ENCODE measurements around the gene UTP4.

Gene UTP4

DNA sequence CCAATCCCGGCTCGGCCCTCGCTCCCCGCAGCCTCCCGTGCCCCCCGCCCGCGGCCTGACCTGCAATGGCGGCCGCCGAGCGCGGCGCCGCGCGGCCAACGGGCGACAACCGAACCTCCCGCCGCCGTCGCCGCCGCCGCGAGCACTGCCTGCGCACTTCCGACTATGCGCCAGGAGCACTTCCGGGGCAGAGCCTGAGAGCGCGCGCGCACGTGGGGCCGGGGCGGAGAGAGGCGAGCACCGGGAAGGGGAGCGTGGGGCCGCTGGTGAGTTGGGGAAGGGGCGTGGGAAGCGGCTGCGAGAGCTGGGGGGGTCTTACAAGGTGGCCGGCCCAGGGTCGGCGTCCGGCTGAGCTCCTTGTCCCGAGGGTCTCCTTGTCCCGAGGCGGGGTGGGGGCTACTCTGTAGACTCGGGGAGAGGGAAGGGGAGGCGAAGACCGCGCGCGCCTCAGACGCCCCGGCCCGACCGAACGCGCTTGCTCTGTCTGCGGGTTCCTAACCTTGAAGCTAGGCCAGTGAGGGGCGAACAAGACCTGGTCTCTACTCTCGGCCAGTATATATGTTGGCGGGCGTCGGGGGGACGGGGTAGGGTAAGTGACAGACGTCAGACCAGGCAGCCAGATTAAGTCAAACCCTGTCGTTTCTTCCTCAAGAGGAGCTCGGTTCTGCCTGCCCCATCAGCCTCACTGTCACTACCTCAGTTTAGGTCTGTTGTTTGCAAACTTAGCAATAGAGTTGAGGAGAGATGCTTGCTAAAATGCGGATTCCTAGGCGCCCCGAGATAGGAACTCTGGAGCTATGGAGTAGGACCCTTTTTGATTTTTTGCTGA lies at the start of gene UTP4, which contains the start of gene CHTF8:
TSS of gene UTP4 (plus strand) at position 226 of the 829 bp plus-strand sequence. CDS start 811 bp downstream, outside the sequence.
TSS of gene CHTF8 (minus strand) at position 165 of the 829 bp plus-strand sequence. CDS start 11,130 bp downstream, outside the sequence.
- peak; percentile 35 for DNase-seq

DNA sequence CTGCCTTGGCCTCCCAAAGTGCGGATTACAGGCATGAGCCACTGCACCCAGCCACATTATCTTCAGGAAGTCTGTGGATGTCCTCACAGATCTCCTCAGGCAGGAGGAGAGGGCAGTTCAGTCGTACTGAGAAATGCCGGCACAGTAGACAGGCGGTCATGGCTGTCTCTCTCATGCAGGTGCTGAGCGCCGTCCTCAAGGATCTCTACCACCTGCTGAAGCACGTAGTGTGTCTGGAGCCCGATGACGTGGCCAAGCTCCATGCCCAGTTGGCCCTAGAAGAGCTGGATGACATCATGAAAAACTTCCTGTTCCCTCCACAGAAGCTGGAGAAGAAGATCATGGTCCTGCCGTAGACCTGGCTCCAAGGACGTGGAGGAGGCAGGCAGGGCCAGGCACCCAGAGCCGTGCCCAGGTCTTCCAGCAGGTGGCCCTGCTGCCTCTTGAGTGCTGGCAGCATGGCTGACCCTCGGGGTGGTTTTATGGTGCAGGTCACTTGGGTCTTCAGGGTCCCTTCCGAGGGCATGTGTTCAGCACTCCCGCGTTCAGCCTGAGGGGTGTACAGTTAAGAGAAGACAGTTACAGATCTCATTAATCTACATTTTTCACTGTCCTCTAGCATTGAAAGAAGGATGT lies 49.0 kb upstream of the UTP4 start:
- DNase-seq = no peak

DNA sequence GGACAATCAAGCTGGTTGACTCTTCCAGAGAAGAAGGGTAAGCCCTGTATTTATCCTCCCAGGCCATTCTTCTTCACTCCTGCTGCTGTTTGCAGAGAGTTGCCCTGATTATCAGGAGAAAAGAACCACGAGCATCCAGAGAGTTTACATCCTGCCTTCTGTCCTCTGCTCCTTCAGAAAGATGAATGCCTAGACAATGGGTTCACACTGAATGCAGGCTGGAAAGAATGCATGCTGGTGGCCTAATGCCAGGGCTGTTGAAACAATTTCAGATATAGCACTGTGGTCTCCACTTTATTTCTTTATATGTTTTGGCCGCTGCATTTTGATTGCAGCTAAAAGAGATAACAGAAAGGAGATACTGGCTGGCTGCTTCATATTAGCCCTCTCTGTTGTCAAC lies 48.2 kb upstream of the UTP4 start:
- no peak for DNase-seq

DNA sequence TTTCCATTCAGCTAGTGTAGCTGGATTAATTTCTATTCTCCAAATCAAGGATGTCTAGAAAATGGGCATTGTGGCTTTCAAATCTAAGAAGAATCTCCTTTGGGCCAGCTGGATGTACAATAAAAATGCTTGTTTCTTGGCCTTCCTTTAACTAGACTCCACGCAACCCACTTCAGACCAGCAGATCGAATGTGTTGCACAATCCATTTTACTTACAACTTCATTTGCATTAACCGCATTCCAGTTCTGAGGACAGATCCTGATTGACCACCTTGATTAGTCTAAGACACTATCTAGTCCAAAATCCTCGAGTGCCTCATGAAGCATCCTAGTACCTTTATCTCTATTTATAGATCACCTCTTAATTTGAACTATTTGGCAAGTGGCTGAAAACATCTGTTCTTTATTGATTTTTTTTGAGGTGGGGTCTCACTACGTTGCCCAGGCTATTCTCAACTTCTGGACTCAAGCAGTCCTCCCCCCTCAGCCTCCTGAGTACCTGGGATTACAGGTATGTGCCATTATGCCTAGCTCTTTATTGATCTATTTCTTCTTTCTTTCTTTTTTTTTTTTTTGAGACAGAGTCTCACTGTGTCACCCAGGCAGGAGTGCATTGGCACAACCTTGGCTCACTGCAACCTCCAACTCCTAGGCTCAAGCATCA lies 47.3 kb upstream of the UTP4 start:
- DNase-seq = no peak

DNA sequence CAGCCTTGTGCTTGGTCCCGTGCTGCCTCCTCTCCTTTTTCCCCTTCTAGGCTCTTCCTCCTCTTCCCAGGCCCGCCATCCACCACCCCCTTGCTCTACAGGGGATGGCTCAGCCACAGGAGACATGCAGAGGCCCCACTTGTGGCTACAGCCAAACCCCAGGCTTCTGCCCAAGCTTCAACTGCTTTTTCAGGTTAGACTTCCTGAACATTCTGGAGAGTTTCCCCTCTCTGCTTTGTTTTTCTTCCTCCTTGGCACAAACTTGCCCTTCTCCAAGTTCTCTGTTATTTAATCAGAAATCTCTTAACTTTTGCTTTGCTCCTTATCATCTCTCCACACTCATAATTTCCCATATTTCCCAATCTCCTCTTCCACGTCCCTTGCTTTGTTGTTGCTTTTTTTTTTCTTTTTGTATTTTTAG lies 45.3 kb upstream of the UTP4 start:
- no peak for DNase-seq

DNA sequence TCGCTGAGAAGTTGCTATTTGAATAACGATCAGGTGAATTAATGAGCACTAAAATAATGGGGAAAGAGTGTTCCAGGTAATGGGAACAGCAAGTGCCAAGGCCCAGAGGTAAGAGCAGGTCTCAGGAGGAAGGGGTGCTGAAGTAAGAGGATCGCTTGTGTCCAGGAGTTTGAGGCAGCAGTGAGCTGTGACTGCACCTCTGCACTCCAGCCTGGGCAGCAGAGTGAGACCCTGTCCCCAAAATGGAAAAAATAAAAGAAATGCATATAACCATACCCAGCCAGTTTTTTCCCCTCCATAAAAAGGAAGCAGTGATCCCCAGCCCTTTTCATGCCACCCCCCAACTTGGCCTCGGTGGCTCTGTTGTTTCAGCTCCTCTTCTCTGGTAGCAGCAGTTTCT lies 43.8 kb upstream of the UTP4 start:
- no peak for DNase-seq

DNA sequence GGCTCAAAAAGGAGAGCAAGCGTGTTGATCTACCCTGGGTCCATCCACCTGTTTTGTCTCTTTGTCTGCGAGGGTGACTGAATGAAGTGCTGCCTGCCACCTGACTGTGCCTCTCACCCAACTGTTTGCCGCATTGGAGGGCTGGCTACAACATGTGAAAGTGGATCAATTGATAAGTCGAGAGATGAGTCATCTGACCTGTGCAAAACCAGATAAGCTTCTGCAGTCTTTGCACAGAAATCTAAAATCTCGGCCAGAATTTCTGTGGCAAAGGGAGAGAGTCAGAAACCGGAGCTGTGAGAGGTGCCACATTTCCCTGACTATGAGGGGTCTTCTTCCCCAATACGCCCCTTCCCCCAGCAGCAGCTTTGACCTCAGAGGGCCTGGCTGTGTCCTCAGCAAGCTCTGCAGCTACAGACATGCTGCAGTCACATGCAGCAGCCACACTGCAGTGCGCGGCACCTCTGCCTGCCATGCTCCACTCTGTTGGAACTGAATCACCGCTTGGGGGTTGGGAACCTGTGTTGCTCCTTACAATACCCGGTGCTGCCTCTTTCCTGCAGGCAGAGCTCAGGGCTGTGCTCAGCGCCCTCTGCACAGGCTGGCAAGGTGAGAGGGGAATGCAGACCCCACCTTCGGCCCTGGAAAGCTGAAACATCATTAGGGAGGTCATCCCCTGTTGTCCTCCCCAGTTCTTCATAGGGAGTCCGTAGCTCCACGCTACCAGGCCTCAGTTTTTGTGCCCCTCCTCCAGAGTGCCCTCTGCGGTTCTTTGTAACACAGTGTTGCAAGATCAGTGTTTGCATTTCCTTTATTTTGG lies 43.1 kb upstream of the UTP4 start:
- DNase-seq = peak; percentile 61

DNA sequence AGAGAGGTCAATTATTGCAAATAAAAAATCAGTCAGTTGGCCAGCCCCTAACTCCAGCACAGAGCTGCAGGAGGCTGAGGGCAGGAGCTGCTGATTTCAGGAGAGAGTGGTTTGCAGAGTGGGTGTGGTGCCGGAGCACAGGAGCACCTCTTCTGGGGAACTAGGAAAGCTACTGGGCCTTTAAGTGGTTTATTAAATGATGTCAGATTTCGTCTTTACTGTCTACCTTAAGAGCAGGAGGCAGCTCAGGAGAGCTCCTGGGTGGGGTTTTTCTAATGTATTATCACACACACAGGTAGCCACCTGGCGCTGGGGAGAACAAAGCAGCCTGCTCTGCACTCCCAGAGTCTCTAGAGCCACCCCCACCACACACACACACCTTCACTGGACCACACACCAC lies 38.5 kb upstream of the UTP4 start:
- no peak for DNase-seq

DNA sequence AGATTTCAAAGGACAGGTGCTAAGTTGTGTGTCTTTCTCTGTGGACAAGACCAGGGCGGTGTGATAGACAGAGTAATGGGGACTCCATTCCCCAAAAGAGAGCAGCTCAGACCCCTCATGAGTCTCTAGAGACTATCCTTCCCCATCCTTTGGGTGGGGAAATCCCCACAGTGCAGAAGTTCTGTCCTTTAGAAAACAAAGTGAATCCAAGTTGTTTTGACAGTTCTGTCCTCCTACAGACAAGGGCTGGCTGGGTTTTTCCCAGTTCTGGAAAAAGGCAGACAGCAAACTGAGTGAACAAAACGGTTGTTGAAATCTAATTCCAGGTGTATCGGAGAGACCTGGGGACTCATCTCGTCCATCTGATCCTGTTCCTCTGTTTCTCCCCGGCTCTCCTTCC lies 37.9 kb upstream of the UTP4 start:
- DNase-seq = no peak

DNA sequence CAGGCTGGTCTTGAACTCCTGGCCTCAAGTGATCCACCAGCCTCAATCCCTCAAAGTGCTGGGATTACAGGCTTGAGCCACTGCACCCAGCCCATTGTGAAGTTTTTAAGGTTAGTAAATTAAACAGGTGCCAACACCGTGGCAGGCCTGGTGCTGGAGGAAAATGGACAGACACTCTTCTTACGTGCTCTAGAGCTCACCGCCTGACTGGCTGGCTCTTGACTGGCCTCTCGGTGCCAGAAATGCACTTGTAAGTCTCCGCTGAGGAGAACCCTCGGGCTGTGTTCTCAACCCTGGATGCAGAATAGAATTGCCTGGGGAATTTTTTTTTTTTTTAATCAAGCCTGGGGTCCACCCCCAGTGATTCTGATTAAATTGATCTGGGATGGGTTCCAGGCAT lies 37.3 kb upstream of the UTP4 start:
- no peak for DNase-seq

DNA sequence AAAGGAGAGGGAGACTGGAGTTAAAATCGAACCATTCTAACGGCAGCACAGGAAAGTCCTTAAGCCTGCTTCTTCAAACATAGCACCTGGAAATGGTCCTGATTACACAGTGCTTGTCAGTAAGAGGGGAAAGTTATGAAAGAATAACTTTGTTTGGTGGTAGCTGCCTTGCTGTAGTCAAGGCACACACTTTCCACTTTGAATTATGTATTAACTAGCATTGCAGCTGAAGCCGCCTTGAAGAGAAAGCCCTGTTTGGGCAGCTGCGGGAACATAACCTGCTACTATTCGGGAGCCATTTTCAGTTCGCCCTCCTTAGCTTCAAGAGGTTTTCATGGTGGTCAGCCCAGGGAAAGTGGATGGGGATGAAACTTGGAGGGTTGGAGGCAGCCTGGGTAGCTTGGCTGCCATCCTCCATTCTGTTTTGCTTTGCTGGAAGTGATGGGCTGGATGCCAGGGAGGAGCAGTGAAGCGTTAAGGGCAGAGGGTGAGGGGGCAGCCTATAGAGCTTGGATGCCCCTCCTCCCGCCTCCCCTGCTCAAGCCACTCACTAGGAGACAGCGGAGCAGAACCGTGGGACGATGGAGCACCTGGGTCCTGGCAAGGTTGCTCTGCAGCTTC lies 32.3 kb upstream of the UTP4 start:
- DNase-seq = no peak

DNA sequence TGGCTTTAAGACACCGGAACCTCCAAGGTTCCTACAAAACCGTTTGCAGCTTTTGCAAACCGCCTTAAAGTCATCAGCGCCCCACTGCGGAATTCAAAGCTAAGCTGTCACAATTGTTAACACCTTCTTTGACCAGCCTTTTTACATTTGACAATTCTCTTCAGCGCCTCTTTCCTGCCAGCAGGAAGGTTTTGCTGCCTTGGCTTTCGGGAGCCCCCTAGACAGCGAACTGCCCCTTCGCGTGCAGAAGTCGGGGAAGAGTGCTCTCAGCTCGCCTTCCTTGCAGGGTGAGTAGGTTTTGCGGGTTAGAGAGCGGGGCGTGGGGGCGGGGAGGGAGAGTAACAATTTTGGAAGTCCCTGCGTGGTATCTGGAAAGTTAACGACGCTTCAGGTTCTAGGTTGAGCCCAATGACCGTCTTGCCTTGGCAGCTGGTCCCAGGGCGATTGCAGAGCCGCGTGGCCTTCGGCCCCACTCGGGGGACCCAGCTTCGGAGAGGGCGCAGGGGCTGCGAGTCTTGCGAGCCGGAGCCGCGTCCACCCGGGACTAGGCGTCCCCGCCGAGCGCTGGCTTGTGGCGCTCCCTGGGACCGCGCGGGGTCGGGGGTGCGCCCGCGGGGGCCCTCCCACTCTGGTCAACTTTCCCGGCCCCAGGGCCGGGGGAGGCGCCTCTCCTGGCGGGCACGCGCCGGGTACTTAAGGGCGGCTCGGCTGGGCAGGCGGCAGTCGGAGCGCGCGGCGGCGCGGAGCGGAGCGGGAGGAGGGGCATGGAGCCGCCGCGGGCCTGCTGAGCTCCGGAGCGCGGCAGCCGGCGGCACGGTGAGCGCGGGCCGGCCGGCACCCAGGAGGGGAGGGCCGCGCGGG lies 26.7 kb upstream of the UTP4 start, which contains the start of gene HAS3:
TSS of gene HAS3 (plus strand) at position 153 of the 861 bp plus-strand sequence. CDS start 3,743 bp downstream, outside the sequence.
- DNase-seq = peak; percentile 53

DNA sequence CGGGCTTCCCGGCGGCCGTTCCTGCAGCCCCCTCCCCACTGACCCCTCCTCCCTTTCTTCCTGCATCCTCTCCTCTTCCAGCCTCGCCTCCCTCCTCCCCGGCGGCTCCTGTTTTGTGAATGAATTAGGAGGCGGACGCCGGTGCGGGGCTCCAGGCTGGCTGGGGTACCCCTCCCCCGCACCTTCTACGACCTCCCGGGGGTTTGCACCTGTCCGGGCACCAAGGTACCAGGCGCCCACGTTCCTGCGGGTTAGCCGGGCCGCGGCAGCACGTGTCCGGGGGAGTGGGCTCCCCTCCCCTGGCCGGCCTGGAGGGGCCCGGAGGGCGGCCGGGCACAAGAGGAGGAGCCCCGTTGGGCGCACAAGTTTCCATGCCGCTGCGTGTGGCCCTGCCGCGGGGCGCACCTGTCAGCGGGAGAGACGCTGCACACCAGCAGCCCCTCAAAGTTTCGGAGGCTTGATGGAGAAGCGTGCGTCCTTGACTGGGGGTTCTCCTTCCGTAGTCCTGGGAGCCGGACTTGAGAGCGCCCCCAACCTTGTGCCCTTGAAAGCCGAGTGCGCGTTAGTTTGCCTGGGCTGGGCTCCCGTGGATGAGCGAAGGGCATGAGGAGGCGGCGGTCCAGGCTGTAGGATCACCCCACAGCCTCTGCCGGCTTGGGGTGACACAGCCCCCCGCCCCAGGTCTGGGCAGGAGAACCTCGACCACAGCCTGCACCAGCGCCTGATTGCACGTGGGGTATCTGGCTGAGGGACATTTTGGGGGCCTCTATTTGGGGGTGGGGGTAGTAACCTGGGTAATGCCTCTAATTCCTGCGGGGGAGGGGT lies 25.7 kb upstream of the UTP4 start:
- DNase-seq = no peak

DNA sequence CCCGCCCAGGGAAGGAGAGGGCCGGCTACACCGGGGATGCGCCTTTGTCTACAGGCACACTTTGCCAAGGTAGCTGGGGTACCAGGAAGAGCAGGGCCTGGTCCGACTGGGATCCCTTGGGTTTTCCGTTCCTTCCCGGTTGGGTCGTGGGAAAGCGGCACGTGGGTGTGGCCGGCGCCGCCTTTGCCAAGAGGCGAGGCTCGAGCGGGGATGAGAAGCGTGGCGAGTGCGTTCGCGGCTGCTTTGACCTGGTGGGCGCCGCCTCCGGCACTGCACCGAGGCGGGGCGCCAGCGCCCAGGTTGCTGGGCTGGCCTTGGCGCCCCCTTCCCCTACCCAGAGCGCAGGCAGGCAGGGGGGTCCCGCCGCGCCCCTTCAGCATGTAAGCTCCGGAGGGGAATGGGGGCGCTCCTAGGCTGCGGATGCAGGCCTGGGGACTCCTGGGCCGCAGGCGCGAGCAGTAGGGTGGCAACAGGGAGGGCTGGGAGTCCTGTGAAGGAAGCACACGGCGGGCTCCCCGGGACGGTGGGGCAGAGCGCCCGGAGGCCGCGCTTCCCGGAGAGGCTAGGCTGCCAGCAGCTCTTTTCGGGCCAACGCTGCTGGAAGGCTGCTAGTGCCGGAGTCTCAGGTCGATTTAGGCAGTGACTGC lies 25.0 kb upstream of the UTP4 start:
- DNase-seq = no peak

DNA sequence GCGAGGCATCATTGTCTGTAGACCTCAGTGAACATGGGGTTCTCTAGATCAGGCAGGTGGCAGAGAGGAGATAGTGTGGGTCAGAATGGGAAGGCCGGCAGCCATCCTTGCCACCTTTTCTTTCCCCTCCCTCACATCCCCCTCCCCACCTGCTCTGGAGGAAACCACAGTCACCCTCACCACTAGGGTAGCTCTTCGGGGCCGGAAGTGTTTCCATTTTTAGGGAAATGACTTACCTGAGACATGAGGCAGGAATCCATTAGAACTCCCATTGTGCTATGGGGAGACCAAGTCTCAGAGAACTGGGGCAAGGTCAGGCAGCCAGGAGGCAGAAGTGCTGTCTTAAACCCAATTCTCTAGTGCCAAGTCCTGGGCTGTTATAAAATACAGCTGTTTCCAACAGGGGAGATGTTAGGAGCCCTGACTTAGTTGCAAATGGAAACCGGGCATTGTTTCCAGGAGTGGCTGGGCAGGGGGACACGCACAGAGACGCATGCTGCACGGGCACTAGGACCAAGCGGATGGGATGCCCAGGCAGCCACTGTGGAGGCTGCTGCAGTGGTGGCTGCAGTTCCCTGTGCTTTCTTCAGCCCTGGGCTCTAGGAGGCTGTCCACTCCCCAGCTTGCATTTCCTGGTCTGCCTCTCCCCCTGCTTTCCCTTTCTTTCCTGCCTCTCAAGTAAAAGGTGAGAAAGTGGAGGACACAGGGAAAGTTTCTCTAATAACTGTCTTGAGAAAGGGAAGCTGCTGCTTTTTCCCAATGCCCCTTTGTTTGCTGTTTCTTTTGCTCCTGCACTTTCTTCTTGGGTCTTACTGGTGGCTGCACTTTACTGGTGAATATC lies 24.2 kb upstream of the UTP4 start:
- DNase-seq = no peak

DNA sequence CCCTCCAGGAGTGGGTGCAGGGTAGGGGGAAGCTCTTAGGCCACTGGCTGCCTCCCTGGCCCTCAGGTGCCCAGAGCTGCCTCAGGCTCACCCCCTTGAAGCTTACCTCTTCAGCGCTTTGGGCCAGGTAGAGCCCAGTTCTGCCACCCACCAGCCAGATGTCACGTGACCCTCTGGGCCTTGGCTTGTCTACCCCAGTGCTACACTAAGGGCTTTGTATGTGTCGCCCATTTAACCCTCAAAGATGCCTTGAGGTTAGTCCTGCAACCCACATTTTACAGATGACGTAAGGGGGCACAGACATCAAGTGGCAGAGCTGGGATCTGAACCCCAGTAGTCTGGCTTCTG lies 23.6 kb upstream of the UTP4 start:
- no peak for DNase-seq

DNA sequence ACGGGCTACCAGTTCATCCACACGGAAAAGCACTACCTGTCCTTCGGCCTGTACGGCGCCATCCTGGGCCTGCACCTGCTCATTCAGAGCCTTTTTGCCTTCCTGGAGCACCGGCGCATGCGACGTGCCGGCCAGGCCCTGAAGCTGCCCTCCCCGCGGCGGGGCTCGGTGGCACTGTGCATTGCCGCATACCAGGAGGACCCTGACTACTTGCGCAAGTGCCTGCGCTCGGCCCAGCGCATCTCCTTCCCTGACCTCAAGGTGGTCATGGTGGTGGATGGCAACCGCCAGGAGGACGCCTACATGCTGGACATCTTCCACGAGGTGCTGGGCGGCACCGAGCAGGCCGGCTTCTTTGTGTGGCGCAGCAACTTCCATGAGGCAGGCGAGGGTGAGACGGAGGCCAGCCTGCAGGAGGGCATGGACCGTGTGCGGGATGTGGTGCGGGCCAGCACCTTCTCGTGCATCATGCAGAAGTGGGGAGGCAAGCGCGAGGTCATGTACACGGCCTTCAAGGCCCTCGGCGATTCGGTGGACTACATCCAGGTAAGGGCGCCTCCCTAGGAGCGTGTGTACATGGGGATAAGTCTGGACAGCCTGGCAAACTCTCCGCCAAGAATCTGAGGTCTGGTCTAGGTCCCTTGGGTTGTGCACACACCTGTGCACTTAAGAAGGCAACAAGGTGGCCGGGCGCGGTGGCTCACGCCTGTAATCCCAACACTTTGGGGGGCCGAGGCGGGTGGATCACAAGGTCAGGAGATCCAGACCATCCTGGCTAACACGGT lies 22.8 kb upstream of the UTP4 start:
- DNase-seq = no peak

DNA sequence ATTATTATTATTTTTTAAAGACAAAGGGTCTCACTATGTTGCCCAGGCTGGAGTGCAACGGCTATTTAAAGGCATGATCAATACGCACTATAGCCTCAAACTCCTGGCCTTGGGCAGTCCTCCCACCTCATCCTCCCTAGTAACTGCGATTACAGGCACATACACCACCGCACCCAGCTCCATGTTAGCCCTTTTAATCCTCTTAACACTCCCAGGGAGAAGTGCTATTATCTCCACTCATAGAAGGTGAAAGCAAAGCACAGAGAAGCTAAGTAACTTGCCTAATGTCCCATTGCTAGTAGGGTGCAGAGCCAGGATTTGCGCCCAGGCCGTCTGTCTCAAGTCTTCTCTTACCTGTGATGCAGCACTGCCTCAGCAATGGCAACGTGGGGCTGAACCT lies 22.0 kb upstream of the UTP4 start:
- no peak for DNase-seq
